ENCODE results near the gene DCUN1D3.

- TF ChIP-seq CTCF (IDR thresholded peaks at IDR 0.05) = no peak
- TF ChIP-seq EP300 (IDR thresholded peaks at IDR 0.05) = no peak
Measured at GRCh38 chr16:20948444-20948843, 48.3 kb upstream of the DCUN1D3 start.

Data from esophagus muscularis mucosa (tissue), 3 donors.